Measurements from ENCODE around the gene SHKBP1. TPM values are rescaled to one million over a fixed set of nuclear protein-coding genes. Genes with fewer than 3 reads are reported as not detected.

The SHKBP1 gene
- polyA plus RNA-seq, 1 donor from 2014 or later = 3.8 TPM

DNA sequence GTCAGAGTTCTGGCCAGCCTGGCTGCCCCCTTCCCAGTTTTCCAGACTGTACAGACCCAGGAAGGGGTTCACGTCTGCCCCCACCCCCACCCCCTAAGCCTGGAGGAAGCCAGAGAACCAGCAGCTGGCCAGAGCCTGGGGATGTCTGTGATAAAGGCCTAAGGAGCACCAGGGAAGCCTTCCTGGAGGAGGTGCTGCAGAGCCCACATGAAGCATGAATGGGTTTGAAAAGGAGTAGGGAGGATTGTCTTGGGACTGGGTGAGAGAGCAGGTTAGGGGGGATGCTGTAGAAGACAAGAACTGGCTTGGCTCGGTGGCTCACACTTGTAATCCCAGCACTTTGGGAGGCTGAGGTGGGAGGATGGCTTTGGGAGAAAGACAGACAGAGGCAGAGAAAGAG, 5.8 kb downstream of the SHKBP1 start:
- no peaks in the 10 kb centered on the region for H3K9me2 ChIP-seq (ENCODE audit: insufficient read depth, low read length)
- TF ChIP-seq EP300 (conservative IDR thresholded peaks at IDR 0.05; ENCODE audit: poor library complexity, severe bottlenecking) (no peak), EZH2 (IDR thresholded peaks at IDR 0.05; ENCODE audit: borderline replicate concordance, insufficient read depth, low read length, poor library complexity, severe bottlenecking) (no peak), SMC3 (conservative IDR thresholded peaks at IDR 0.05; ENCODE audit: poor library complexity) (no peak)
- H3K4me3 ChIP-seq (ENCODE audit: low read length) = no peak overlapping the region
- no peak overlapping the region for H3K9ac ChIP-seq (ENCODE audit: low read length)
- no peaks in the 10 kb centered on the region for H3K27me3 ChIP-seq (ENCODE audit: insufficient read depth, low read depth, low read length)
- H3K27ac ChIP-seq (ENCODE audit: low read length) = no peak overlapping the region
- H2AFZ ChIP-seq (ENCODE audit: low read depth, low read length) = no peak overlapping the region
- no peaks in the 10 kb centered on the region for H3K9me3 ChIP-seq (ENCODE audit: low read length)
- no peak overlapping the region for H3K4me2 ChIP-seq (ENCODE audit: low read length)
- H3K36me3 ChIP-seq (ENCODE audit: insufficient read depth, low read length) = no peaks in the 10 kb centered on the region
- H3F3A ChIP-seq (ENCODE audit: insufficient read depth, low read length, poor library complexity, severe bottlenecking) = no peaks in the 10 kb centered on the region
- no peaks in the 10 kb centered on the region for H4K20me1 ChIP-seq (ENCODE audit: insufficient read depth)
- H3K79me2 ChIP-seq (replicated peaks; ENCODE audit: insufficient read depth, low read length) = no peaks in the 10 kb centered on the region

DNA sequence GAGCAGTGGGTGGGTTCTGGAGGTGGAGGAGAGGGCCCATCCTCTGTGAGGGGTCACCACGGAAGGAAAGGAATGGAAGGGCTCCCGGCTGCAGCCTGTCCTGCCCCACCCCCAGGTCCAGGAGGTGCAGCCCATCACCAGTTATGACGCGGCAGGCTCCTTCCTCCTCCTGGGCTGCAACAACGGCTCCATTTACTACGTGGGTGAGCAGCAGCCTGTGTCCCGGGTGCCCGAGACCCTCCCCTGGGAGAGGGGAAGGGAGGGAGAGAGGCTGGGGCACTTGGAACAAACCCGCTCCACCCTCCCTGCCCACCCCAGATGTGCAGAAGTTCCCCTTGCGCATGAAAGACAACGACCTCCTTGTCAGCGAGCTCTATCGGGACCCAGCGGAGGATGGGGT, 6.6 kb downstream of the SHKBP1 start:
- no peaks in the 10 kb centered on the region for H4K20me1 ChIP-seq (ENCODE audit: insufficient read depth)
- no peaks in the 10 kb centered on the region for H3K27me3 ChIP-seq (ENCODE audit: insufficient read depth, low read depth, low read length)
- no peaks in the 10 kb centered on the region for H3K9me2 ChIP-seq (ENCODE audit: insufficient read depth, low read length)
- H3F3A ChIP-seq (ENCODE audit: insufficient read depth, low read length, poor library complexity, severe bottlenecking) = no peaks in the 10 kb centered on the region
- no peak overlapping the region for H2AFZ ChIP-seq (ENCODE audit: low read depth, low read length)
- H3K36me3 ChIP-seq (ENCODE audit: insufficient read depth, low read length) = no peaks in the 10 kb centered on the region
- H3K9me3 ChIP-seq (ENCODE audit: low read length) = no peaks in the 10 kb centered on the region
- H3K79me2 ChIP-seq (replicated peaks; ENCODE audit: insufficient read depth, low read length) = no peaks in the 10 kb centered on the region
- H3K4me3 ChIP-seq (ENCODE audit: low read length) = no peak overlapping the region
- TF ChIP-seq POLR2AphosphoS5 (IDR thresholded peaks at IDR 0.05) (no peak), RAD21 (conservative IDR thresholded peaks at IDR 0.05) (no peak), MXI1 (conservative IDR thresholded peaks at IDR 0.05; ENCODE audit: poor library complexity, severe bottlenecking) (no peak), EP300 (conservative IDR thresholded peaks at IDR 0.05; ENCODE audit: poor library complexity, severe bottlenecking) (no peak), EZH2 (IDR thresholded peaks at IDR 0.05; ENCODE audit: borderline replicate concordance, insufficient read depth, low read length, poor library complexity, severe bottlenecking) (no peak), TAF1 (IDR thresholded peaks at IDR 0.05; ENCODE audit: low read depth) (no peak), SMC3 (conservative IDR thresholded peaks at IDR 0.05; ENCODE audit: poor library complexity) (no peak)
- TF ChIP-seq, protein P1, sequence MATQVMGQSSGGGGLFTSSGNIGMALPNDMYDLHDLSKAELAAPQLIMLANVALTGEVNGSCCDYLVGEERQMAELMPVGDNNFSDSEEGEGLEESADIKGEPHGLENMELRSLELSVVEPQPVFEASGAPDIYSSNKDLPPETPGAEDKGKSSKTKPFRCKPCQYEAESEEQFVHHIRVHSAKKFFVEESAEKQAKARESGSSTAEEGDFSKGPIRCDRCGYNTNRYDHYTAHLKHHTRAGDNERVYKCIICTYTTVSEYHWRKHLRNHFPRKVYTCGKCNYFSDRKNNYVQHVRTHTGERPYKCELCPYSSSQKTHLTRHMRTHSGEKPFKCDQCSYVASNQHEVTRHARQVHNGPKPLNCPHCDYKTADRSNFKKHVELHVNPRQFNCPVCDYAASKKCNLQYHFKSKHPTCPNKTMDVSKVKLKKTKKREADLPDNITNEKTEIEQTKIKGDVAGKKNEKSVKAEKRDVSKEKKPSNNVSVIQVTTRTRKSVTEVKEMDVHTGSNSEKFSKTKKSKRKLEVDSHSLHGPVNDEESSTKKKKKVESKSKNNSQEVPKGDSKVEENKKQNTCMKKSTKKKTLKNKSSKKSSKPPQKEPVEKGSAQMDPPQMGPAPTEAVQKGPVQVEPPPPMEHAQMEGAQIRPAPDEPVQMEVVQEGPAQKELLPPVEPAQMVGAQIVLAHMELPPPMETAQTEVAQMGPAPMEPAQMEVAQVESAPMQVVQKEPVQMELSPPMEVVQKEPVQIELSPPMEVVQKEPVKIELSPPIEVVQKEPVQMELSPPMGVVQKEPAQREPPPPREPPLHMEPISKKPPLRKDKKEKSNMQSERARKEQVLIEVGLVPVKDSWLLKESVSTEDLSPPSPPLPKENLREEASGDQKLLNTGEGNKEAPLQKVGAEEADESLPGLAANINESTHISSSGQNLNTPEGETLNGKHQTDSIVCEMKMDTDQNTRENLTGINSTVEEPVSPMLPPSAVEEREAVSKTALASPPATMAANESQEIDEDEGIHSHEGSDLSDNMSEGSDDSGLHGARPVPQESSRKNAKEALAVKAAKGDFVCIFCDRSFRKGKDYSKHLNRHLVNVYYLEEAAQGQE (IDR thresholded peaks at IDR 0.05; ENCODE audit: borderline replicate concordance) = no peak
- TF ChIP-seq, protein P2, sequence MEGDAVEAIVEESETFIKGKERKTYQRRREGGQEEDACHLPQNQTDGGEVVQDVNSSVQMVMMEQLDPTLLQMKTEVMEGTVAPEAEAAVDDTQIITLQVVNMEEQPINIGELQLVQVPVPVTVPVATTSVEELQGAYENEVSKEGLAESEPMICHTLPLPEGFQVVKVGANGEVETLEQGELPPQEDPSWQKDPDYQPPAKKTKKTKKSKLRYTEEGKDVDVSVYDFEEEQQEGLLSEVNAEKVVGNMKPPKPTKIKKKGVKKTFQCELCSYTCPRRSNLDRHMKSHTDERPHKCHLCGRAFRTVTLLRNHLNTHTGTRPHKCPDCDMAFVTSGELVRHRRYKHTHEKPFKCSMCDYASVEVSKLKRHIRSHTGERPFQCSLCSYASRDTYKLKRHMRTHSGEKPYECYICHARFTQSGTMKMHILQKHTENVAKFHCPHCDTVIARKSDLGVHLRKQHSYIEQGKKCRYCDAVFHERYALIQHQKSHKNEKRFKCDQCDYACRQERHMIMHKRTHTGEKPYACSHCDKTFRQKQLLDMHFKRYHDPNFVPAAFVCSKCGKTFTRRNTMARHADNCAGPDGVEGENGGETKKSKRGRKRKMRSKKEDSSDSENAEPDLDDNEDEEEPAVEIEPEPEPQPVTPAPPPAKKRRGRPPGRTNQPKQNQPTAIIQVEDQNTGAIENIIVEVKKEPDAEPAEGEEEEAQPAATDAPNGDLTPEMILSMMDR (IDR thresholded peaks at IDR 0.05; ENCODE audit: poor library complexity, severe bottlenecking) = no peak
- no peak overlapping the region for H3K9ac ChIP-seq (ENCODE audit: low read length)
- H3K27ac ChIP-seq (ENCODE audit: low read length) = no peak overlapping the region
- H3K4me2 ChIP-seq (ENCODE audit: low read length) = no peak overlapping the region
